CD4-positive, alpha-beta T cell treated with Interleukin-10 for 1 hour (primary cell): ENCODE results near the gene FAM200B.

Source experiments
- DNase-seq: peaks from one replicate; pipeline ENCODE4 v3.0.0-alpha.2; 2020

Gene FAM200B

GRCh38 chr4:15681372-15682241 lies at the start of gene FAM200B:
FAM200B (plus strand) TSS chr4:15681827; CDS start chr4:15686978, 5,151 bp downstream.
- peak; percentile 97 for DNase-seq

GRCh38 chr4:15636818-15637217 lies 44.8 kb upstream of the FAM200B start:
- DNase-seq: no peak

GRCh38 chr4:15638418-15638817 lies 43.2 kb upstream of the FAM200B start:
- no peak for DNase-seq

- DNase-seq: no peak
Measured at GRCh38 chr4:15648600-15648999, 33.0 kb upstream of the FAM200B start.

- DNase-seq: peak; percentile 84
Measured at GRCh38 chr4:15649914-15650545, 31.6 kb upstream of the FAM200B start.

- peak; percentile 24 for DNase-seq
Measured at GRCh38 chr4:15651676-15652075, 30.0 kb upstream of the FAM200B start.

DNA sequence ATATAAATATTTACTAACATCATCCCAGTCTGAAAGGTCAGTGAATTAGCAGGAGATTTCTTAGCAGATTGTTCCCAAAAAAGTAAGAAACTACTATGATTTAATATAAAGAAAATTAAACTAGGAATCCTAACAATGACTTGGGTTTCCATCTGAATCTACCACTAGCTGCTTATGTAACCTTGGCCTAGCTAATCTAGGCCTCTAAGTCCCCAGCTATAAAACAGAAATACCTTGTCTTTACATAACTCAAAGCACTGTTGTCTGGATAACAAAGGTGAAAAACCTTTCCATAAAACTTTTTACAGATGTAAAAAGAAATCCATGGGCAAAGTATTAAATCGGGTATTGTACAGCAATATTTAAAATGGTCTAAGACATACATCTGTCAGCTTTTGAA lies 29.4 kb upstream of the FAM200B start:
- no peak for DNase-seq

- no peak for DNase-seq
Measured at GRCh38 chr4:15652841-15653240, 28.8 kb upstream of the FAM200B start.

GRCh38 chr4:15653420-15653819 lies 28.2 kb upstream of the FAM200B start:
- peak; percentile 8 for DNase-seq

- DNase-seq: peak; percentile 26
Measured at GRCh38 chr4:15653864-15654592, 27.6 kb upstream of the FAM200B start.

- DNase-seq: no peak
Measured at GRCh38 chr4:15654593-15655222, 26.9 kb upstream of the FAM200B start.

GRCh38 chr4:15655223-15656037 lies 26.2 kb upstream of the FAM200B start, which contains the start of gene FBXL5:
FBXL5 (minus strand) TSS chr4:15655357; CDS start chr4:15655287, 70 bp downstream.
- peak; percentile 87 for DNase-seq

DNA sequence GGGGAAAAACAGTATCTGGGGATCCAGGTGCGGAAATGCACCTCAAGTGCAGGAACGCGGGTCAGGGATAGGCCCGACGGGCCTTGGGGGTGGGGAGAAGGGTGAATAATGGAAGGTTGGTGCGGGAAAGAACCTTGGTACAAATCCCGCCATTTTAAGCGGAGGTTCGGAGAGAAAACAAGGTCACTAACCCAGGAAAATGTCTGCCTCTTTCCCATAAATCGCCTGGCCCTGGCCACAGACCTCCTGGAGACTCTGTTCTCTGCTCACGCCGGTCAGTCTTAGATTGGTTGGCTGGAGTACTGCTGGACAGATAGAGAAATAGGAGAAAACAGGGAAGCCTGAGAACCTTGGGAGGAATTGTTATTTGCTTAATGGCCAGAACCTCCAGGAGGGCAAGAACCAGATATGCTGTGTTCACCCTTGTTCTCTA lies 25.6 kb upstream of the FAM200B start:
- DNase-seq: no peak

GRCh38 chr4:15657366-15657765 lies 24.3 kb upstream of the FAM200B start:
- DNase-seq: no peak

DNA sequence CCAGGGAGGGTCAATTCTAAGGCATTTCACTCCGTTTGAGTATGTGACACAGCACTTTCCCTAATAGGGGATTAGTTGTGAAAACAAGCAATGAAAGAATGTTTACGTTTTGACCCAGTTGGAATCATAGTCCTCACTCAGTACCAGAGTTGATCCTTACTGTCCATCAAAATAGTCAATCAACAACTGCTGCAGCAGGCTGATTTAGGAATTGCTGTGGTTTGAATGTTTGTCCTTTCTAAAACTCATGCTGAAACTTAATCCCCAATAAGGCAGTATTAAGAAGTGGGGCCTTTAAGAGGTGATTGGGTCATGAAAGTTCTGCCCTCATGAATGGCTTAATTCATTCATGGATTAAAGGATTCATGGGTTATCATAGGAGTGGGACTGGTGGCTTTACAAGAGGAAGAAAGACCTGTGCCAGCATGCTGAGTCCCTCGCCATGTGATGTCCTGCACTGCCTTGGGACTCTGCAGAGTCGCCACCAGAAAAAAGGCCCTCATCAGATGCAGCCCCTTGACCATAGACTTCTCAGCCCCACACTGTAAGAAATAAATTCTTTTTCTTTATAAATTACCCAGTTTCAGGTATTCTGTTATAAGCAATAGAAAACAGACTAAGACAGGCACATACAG lies 23.4 kb upstream of the FAM200B start:
- no peak for DNase-seq

GRCh38 chr4:15658781-15659180 lies 22.8 kb upstream of the FAM200B start:
- no peak for DNase-seq

GRCh38 chr4:15659768-15660570 lies 21.7 kb upstream of the FAM200B start:
- DNase-seq: peak; percentile 14

DNA sequence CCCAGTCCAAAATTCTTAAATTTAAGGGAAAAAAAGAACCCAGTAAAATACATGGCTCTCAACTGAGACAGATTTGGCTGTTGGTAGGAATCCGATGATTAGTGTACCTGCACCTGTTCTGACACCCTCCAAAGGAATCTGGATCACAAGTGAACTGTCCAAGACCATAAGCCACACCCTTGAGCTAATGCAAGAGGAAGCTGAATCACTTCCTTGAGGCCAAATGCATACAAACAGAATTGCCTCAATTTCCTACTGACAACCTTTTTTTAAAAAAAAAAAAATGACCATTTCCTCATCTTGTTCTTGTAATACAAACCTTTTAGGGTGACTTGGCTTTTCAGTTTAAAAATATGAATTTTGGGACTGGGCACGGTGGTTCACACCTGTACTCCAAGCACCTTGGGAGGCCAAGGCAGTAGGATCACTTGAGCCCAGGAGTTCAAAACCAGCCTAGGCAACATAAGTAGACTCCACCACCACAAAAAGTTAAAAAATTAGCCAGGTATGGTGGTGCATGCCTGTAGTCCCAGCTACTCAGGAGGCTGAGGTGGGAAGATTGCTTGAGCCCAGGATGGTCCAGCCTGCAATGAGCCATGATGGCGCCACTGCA lies 15.8 kb upstream of the FAM200B start:
- no peak for DNase-seq

DNA sequence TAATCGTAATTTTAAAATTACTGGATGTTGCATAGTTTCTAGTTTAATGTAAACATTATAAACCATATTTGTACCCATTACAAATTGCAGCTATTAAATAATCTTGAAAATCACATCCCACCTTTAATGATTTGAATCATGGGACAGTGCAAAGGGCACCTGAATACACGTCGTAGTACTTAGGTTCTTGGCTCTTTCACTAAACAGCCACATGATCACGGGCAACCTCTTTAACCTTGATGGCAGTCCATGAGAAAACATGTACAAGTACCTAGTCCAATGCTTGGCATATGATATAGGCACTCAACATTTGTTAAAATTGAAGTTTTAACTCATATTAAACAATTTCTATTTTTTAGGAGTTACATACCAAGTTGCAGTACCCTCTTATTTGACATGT lies 14.6 kb upstream of the FAM200B start:
- no peak for DNase-seq
